Transverse colon (tissue), 3 donors: Measurements from ENCODE around the gene CGB5.

Source experiments
- EP300 ChIP-seq: sonication (generic); formaldehyde crosslinking; IDR thresholded peaks from one replicate; pipeline ENCODE4 v1.6.1; 2017; ENCODE audit warnings: antibody characterized with exemption, low read depth
- TF ChIP-seq, protein P1 (sequence below), 5 experiments: fragments of 200-600 bp in 3 of 5; fragments of 450-650 bp in 2 of 5; sonication (generic) in 3 of 5; IDR thresholded peaks; 1 replicate in 2 of 5; 2 replicates in 3 of 5; pipeline ENCODE4 v1.5.1; 2016 to 2017; ENCODE audit warnings: antibody characterized with exemption in 5 of 5, inconsistent platforms in 3 of 5, mild to moderate bottlenecking in 2 of 5, moderate library complexity in 1 of 5

DNA sequence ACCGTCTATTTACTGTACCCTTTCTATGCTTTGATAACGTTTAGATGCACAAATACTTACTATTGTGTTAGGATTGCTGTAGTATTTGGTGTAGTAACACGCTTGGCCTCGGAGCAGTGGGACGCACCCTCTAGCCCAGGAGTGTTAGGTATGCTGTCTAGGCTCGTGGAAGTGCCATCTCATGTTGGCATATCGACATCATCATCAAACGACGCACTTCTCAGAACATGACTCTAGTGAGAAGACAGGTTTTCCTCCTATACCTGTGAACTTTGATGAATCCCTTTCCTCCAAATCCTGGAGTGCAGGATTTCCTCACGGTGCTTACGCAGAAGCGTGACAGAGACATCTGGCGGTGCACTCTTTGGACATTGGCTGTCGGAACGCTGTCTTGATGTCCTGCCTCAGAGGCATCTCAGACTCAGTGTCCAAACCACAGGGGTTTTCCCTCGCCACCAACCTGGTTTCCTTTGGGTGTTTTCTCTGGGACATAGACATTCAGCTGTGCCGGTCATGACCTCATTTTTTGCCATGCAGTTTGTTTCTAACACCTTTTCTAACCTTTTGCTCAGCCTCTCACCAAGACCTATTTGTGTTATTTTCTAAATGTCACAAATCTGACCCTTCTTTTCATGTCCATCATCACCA, 47.9 kb downstream of the CGB5 start:
- TF ChIP-seq, protein P1, sequence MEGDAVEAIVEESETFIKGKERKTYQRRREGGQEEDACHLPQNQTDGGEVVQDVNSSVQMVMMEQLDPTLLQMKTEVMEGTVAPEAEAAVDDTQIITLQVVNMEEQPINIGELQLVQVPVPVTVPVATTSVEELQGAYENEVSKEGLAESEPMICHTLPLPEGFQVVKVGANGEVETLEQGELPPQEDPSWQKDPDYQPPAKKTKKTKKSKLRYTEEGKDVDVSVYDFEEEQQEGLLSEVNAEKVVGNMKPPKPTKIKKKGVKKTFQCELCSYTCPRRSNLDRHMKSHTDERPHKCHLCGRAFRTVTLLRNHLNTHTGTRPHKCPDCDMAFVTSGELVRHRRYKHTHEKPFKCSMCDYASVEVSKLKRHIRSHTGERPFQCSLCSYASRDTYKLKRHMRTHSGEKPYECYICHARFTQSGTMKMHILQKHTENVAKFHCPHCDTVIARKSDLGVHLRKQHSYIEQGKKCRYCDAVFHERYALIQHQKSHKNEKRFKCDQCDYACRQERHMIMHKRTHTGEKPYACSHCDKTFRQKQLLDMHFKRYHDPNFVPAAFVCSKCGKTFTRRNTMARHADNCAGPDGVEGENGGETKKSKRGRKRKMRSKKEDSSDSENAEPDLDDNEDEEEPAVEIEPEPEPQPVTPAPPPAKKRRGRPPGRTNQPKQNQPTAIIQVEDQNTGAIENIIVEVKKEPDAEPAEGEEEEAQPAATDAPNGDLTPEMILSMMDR (IDR thresholded peaks at IDR 0.05): no peak
- TF ChIP-seq EP300: no peak
